H9 (cell line): ENCODE data around the gene LEKR1. TPM values are rescaled to one million over a fixed set of nuclear protein-coding genes. Genes with fewer than 3 reads are reported as not detected.

ENCODE experiments used
- DNase-seq: peaks from one replicate; pipeline ENCODE4 v3.0.0-alpha.2; 2017
- H2AFZ ChIP-seq: one replicate; pipeline ENCODE4 v1.6.1; 2013; ENCODE audit warnings: mild to moderate bottlenecking, low read length, control low read depth, moderate library complexity
- H2AK5ac ChIP-seq: 2 replicates; pipeline ENCODE4 v1.6.1; 2013; ENCODE audit warnings: low read length, control low read depth, mixed read lengths; ENCODE audit not compliant: insufficient read length
- H2BK120ac ChIP-seq: one replicate; pipeline ENCODE4 v1.6.1; 2013; ENCODE audit warnings: low read depth, mild to moderate bottlenecking, low read length, control low read depth, inconsistent platforms; ENCODE audit not compliant: poor library complexity, severe bottlenecking
- H2BK12ac ChIP-seq: 2 replicates; pipeline ENCODE4 v1.6.1; 2013; ENCODE audit warnings: low read length, control low read depth, mixed read lengths, low read depth; ENCODE audit not compliant: insufficient read length
- H2BK15ac ChIP-seq: 2 replicates; pipeline ENCODE4 v1.6.1; 2013; ENCODE audit warnings: low read depth, low read length, control low read depth
- H2BK20ac ChIP-seq: one replicate; pipeline ENCODE4 v1.6.1; 2013; ENCODE audit warnings: low read depth, mild to moderate bottlenecking, low read length, control low read depth, inconsistent platforms; ENCODE audit not compliant: poor library complexity, severe bottlenecking
- H2BK5ac ChIP-seq: 2 replicates; pipeline ENCODE4 v1.6.1; 2013; ENCODE audit warnings: low read length, control low read depth, mixed read lengths; ENCODE audit not compliant: insufficient read length
- H3K14ac ChIP-seq: 2 replicates; pipeline ENCODE4 v1.6.1; 2013; ENCODE audit warnings: low read length, control low read depth; ENCODE audit not compliant: insufficient read depth
- H3K18ac ChIP-seq: 2 replicates; pipeline ENCODE4 v1.6.1; 2013; ENCODE audit warnings: low read depth, mild to moderate bottlenecking, mixed read lengths, low read length, control low read depth; ENCODE audit not compliant: insufficient read length
- H3K23ac ChIP-seq: 2 replicates; pipeline ENCODE4 v1.6.1; 2013; ENCODE audit warnings: low read length, control low read depth, mixed read lengths, low read depth; ENCODE audit not compliant: insufficient read length
- H3K23me2 ChIP-seq: 2 replicates; pipeline ENCODE4 v1.6.1; 2013; ENCODE audit warnings: low read depth, mild to moderate bottlenecking, mixed read lengths, low read length, control low read depth; ENCODE audit not compliant: insufficient read length, poor library complexity, severe bottlenecking
- H3K27ac ChIP-seq: 2 replicates; pipeline ENCODE4 v1.5.1; 2013; ENCODE audit warnings: low read length, control low read depth, mixed read lengths, low read depth; ENCODE audit not compliant: insufficient read length
- H3K27me3 ChIP-seq: 2 replicates; pipeline ENCODE4 v1.6.1; 2013; ENCODE audit warnings: low read length, control low read depth, inconsistent platforms; ENCODE audit not compliant: insufficient read depth
- H3K4ac ChIP-seq: 2 replicates; pipeline ENCODE4 v1.6.1; 2013; ENCODE audit warnings: low read depth, mild to moderate bottlenecking, control low read depth, inconsistent platforms, low read length, moderate library complexity
- H3K4me1 ChIP-seq: 2 replicates; pipeline ENCODE4 v1.6.1; 2013; ENCODE audit warnings: low read length, control low read depth, inconsistent platforms; ENCODE audit not compliant: insufficient read depth
- H3K4me2 ChIP-seq: 2 replicates; pipeline ENCODE4 v1.6.1; 2013; ENCODE audit warnings: low read length, control low read depth, mixed read lengths; ENCODE audit not compliant: insufficient read length, insufficient read depth
- H3K56ac ChIP-seq: 2 replicates; pipeline ENCODE4 v1.6.1; 2013; ENCODE audit warnings: low read depth, mild to moderate bottlenecking, mixed read lengths, low read length, control low read depth; ENCODE audit not compliant: insufficient read length
- H3K79me1 ChIP-seq: 2 replicates; pipeline ENCODE4 v1.6.1; 2013; ENCODE audit warnings: low read depth, mild to moderate bottlenecking, moderate library complexity, low read length, control low read depth, inconsistent platforms; ENCODE audit not compliant: insufficient read depth, poor library complexity, severe bottlenecking
- H3K79me2 ChIP-seq: 2 replicates; pipeline ENCODE4 v1.6.1; 2013; ENCODE audit warnings: low read length, control low read depth, inconsistent platforms; ENCODE audit not compliant: insufficient read depth
- H3K9ac ChIP-seq: 2 replicates; pipeline ENCODE4 v1.6.1; 2013; ENCODE audit warnings: low read length, control low read depth, mixed read lengths; ENCODE audit not compliant: insufficient read length; ENCODE audit errors: extremely low read depth
- H3K9me3 ChIP-seq: one replicate; pipeline ENCODE4 v1.6.1; 2013; ENCODE audit warnings: low read depth, low read length, inconsistent platforms; ENCODE audit not compliant: control insufficient read depth
- H3T11ph ChIP-seq: one replicate; pipeline ENCODE4 v1.6.1; 2013; ENCODE audit warnings: mild to moderate bottlenecking, low read length, control low read depth, inconsistent platforms
- H4K20me1 ChIP-seq: one replicate; pipeline ENCODE4 v1.6.1; 2013; ENCODE audit not compliant: control insufficient read depth, insufficient read length, insufficient read depth
- H4K5ac ChIP-seq: 2 replicates; pipeline ENCODE4 v1.6.1; 2013; ENCODE audit warnings: low read depth, mild to moderate bottlenecking, mixed read lengths, low read length, control low read depth; ENCODE audit not compliant: insufficient read length
- H4K8ac ChIP-seq: replicated peaks from 2 replicates; pipeline ENCODE4 v1.6.1; 2013; ENCODE audit warnings: low read length, control low read depth, mixed read lengths, low read depth; ENCODE audit not compliant: insufficient read length
- H4K91ac ChIP-seq: 2 replicates; pipeline ENCODE4 v1.6.1; 2013; ENCODE audit warnings: low read depth, mild to moderate bottlenecking, moderate library complexity, mixed read lengths, low read length, control low read depth; ENCODE audit not compliant: insufficient read length
- H3K27ac Mint-ChIP-seq, 3 experiments: 2 replicates in 2 of 3; 3 replicates in 1 of 3; pipeline ENCODE4 v1.8.0; 2020 to 2021; ENCODE audit warnings: mixed read lengths in 3 of 3, mild to moderate bottlenecking in 1 of 3, moderate library complexity in 1 of 3
- H3K27me3 Mint-ChIP-seq: 2 replicates; pipeline ENCODE4 v1.8.0; 2021; ENCODE audit warnings: low read depth, mild to moderate bottlenecking, moderate library complexity, mixed read lengths
- H3K36me3 Mint-ChIP-seq, 3 experiments: 2 replicates in 2 of 3; 3 replicates in 1 of 3; pipeline ENCODE4 v1.8.0; 2020 to 2021; ENCODE audit warnings: low read depth in 3 of 3, mixed read lengths in 3 of 3; ENCODE audit not compliant: insufficient read depth in 1 of 3
- H3K4me1 Mint-ChIP-seq, 2 experiments: 2 replicates each; pipeline ENCODE4 v1.8.0; 2020; ENCODE audit warnings: mixed read lengths in 2 of 2
- H3K4me3 Mint-ChIP-seq, 2 experiments: 2 replicates in 1 of 2; 3 replicates in 1 of 2; pipeline ENCODE4 v1.8.0; 2020 to 2021; ENCODE audit warnings: mild to moderate bottlenecking in 2 of 2, mixed read lengths in 2 of 2, moderate library complexity in 1 of 2
- H3K9me3 Mint-ChIP-seq, 2 experiments: 2 replicates in 1 of 2; 3 replicates in 1 of 2; pipeline ENCODE4 v1.8.0; 2020; ENCODE audit warnings: mild to moderate bottlenecking in 2 of 2, mixed read lengths in 2 of 2, moderate library complexity in 1 of 2
- WGBS: extraction: QIAGEN DNeasy Blood & Tissue Kit; methylation state at CpG from one replicate; pipeline ENCODE4 v1.1.7; 2013; ENCODE audit warnings: missing lambda C conversion rate, low lambda C conversion rate, mixed read lengths; ENCODE audit not compliant: insufficient read length; ENCODE audit errors: extremely low coverage; 5-methylcytosine and 5-hydroxymethylcytosine counted together
- total RNA-seq: library from RNA; stranded (reverse); gene quantifications from 2 replicates; pipeline ENCODE4 v1.2.1, GENCODE V29; 2021
- TF ChIP-seq, protein P1 (sequence below): fragments of 200-600 bp; sonication (generic); conservative IDR thresholded peaks from 3 replicates; pipeline ENCODE4 v1.8.0; 2021; ENCODE audit warnings: antibody characterized with exemption, mild to moderate bottlenecking

Gene LEKR1
- total RNA-seq, 1 experiment from 2014 or later, result not detected

DNA sequence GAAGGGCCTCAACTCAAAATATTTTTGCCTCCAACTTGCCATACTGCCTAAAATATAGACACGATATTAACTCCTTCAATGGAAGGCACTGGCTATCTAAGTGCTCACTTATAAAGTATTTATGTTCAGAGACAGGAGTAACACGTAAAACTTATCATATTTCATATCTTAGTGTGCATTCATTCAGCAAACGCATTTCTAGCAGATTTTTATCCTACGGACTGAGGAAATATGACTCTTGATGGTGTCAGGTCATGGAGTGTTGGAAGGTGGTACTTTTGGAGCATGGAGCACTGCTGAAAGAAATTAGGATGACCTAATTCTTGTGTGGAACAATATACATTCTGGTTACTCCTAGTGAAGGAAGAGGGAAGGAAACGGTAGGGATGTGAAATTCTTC is 43.8 kb upstream of the LEKR1 start:
- no peak overlapping the region for H2BK12ac ChIP-seq
- H3K9ac ChIP-seq, result no peak overlapping the region
- H3K9me3 Mint-ChIP-seq, result no peaks in the 10 kb centered on the region
- no peak overlapping the region for H3K4ac ChIP-seq
- TF ChIP-seq, protein P1, sequence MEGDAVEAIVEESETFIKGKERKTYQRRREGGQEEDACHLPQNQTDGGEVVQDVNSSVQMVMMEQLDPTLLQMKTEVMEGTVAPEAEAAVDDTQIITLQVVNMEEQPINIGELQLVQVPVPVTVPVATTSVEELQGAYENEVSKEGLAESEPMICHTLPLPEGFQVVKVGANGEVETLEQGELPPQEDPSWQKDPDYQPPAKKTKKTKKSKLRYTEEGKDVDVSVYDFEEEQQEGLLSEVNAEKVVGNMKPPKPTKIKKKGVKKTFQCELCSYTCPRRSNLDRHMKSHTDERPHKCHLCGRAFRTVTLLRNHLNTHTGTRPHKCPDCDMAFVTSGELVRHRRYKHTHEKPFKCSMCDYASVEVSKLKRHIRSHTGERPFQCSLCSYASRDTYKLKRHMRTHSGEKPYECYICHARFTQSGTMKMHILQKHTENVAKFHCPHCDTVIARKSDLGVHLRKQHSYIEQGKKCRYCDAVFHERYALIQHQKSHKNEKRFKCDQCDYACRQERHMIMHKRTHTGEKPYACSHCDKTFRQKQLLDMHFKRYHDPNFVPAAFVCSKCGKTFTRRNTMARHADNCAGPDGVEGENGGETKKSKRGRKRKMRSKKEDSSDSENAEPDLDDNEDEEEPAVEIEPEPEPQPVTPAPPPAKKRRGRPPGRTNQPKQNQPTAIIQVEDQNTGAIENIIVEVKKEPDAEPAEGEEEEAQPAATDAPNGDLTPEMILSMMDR, result no peak
- no peak for DNase-seq
- peaks cover 0 to 3% of the 10 kb centered on the region in 2 experiments; a peak in 1 of 4 replicates for H3K4me1 Mint-ChIP-seq
- no peak overlapping the region for H3K14ac ChIP-seq
- no peak overlapping the region for H2AK5ac ChIP-seq
- H3K27ac ChIP-seq, result no peak overlapping the region
- H3K4me2 ChIP-seq, result no peak overlapping the region
- no peak overlapping the region for H3K4me3 Mint-ChIP-seq
- H4K5ac ChIP-seq, result no peak overlapping the region
- no peaks in the 10 kb centered on the region for H3K79me2 ChIP-seq
- H3K4me1 ChIP-seq, result no peaks in the 10 kb centered on the region
- no peaks in the 10 kb centered on the region for H3K79me1 ChIP-seq
- no peaks in the 10 kb centered on the region for H3K36me3 Mint-ChIP-seq
- H3K23ac ChIP-seq, result no peak overlapping the region
- H3K23me2 ChIP-seq, result no peaks in the 10 kb centered on the region
- WGBS, result no CpG with 5 or more reads among the region's 5 CpGs
- no peaks in the 10 kb centered on the region for H3K27me3 ChIP-seq
- H4K8ac ChIP-seq, result no peak overlapping the region
- no peak overlapping the region for H3K18ac ChIP-seq
- H2AFZ ChIP-seq, result no peak overlapping the region
- no peak overlapping the region for H3K56ac ChIP-seq
- no peak overlapping the region for H2BK120ac ChIP-seq
- H3K27me3 Mint-ChIP-seq, result no peaks in the 10 kb centered on the region
- H2BK5ac ChIP-seq, result no peak overlapping the region
- no peaks in the 10 kb centered on the region for H4K20me1 ChIP-seq
- no peak overlapping the region for H2BK20ac ChIP-seq
- H2BK15ac ChIP-seq, result no peak overlapping the region
- no peak overlapping the region for H3K27ac Mint-ChIP-seq
- no peaks in the 10 kb centered on the region for H3K9me3 ChIP-seq
- H3T11ph ChIP-seq, result no peak overlapping the region
- no peak overlapping the region for H4K91ac ChIP-seq
